Erythroblast (primary cell): ENCODE results near the gene EEPD1.

Experiments used
- GATA1 ChIP-seq: IDR thresholded peaks from 2 replicates; pipeline ENCODE4 v1.6.1; 2011; ENCODE audit warnings: low read depth, mild to moderate bottlenecking, control low read depth, low read length, moderate library complexity
- POLR2A ChIP-seq: IDR thresholded peaks from 2 replicates; pipeline ENCODE4 v1.6.1; 2011; ENCODE audit warnings: mild to moderate bottlenecking, low read length

GRCh38 chr7:36191292-36191920, 38.4 kb downstream of the EEPD1 start:
- TF ChIP-seq POLR2A, result no peak
- no peak for TF ChIP-seq GATA1
